GM12875 (cell line): ENCODE data around the gene IQSEC1.

Experiments used
- H3K4me3 ChIP-seq: one replicate; pipeline ENCODE4 v1.5.1; 2011; ENCODE audit warnings: low read depth, low read length, control low read depth
- TF ChIP-seq, protein P1 (sequence below): IDR thresholded peaks from 2 replicates; pipeline ENCODE4 v1.5.1; 2011; ENCODE audit warnings: low read depth, mild to moderate bottlenecking, control low read depth, inconsistent platforms, low read length, moderate library complexity, borderline replicate concordance; ENCODE audit not compliant: insufficient read depth

IQSEC1 gene

DNA sequence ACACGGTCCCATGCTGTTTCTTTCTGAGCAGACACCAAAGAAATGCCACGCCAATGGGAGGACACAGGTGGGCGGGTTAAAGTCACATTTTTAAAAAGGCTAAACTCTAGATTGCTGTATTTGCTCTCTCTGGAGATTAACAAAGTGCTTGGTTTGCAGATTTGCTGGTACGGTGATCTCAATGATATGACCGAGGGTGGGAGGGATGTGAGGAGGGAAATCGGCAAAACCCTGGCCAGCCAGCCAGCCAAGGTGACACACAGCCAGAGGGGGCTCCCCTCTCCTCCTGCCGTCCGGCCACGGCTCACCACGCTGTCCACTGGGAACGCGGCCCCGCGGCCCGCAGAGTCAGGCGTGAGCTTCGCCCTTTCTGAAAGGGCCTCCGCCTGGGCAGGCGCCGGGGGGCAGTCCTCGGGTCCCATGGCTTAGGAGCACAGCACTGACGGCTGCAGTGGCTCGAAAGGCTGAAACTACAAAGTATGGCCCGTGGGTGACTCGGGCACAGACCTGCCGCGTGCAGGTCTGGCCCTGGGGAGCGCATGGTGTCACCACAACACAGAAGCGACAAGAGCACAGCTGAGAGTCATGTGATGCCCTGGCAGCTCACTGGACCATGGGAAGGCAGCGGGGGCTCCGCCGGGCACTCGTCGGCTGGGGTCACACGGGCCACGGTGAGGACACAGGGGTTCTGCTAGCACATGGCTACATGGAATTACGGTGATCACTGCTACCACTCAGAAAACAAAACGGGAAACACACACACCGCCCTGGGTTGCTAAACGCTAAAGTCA lies 174.1 kb downstream of the IQSEC1 start:
- TF ChIP-seq, protein P1, sequence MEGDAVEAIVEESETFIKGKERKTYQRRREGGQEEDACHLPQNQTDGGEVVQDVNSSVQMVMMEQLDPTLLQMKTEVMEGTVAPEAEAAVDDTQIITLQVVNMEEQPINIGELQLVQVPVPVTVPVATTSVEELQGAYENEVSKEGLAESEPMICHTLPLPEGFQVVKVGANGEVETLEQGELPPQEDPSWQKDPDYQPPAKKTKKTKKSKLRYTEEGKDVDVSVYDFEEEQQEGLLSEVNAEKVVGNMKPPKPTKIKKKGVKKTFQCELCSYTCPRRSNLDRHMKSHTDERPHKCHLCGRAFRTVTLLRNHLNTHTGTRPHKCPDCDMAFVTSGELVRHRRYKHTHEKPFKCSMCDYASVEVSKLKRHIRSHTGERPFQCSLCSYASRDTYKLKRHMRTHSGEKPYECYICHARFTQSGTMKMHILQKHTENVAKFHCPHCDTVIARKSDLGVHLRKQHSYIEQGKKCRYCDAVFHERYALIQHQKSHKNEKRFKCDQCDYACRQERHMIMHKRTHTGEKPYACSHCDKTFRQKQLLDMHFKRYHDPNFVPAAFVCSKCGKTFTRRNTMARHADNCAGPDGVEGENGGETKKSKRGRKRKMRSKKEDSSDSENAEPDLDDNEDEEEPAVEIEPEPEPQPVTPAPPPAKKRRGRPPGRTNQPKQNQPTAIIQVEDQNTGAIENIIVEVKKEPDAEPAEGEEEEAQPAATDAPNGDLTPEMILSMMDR: no peak
- no peak overlapping the region for H3K4me3 ChIP-seq

DNA sequence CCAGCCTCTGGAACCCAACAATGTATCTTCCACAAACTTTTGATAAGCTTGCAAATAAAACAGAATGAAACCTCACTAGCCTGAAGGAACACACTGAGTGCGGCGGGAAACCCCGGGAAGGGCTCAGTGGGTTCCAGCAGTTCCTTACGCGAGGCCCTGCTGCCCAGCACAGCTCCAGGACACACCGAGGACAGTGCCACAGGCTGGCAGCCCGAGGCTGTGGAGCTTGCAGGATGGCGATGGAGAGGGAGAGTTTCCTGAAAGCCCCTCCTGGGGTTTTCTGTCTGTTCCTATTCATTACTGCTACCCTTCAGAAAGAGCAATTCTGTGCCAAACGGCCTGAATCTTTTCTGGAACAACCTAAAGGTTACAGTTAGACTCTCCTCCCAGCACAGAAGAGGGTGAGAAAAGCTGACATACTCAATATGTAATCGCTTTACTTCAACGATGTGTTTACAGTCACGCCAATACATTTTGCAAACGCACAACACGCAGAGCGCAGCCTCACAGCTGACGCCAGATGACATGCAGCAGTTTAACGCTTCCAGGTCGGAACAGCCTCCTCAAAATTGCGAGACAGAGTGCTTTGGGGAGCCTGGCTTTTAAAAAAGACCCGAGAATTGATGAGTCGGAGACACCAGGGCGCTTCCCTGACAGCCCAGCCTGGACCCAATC lies 174.8 kb downstream of the IQSEC1 start:
- H3K4me3 ChIP-seq: no peak overlapping the region
- TF ChIP-seq, protein P1: no peak

DNA sequence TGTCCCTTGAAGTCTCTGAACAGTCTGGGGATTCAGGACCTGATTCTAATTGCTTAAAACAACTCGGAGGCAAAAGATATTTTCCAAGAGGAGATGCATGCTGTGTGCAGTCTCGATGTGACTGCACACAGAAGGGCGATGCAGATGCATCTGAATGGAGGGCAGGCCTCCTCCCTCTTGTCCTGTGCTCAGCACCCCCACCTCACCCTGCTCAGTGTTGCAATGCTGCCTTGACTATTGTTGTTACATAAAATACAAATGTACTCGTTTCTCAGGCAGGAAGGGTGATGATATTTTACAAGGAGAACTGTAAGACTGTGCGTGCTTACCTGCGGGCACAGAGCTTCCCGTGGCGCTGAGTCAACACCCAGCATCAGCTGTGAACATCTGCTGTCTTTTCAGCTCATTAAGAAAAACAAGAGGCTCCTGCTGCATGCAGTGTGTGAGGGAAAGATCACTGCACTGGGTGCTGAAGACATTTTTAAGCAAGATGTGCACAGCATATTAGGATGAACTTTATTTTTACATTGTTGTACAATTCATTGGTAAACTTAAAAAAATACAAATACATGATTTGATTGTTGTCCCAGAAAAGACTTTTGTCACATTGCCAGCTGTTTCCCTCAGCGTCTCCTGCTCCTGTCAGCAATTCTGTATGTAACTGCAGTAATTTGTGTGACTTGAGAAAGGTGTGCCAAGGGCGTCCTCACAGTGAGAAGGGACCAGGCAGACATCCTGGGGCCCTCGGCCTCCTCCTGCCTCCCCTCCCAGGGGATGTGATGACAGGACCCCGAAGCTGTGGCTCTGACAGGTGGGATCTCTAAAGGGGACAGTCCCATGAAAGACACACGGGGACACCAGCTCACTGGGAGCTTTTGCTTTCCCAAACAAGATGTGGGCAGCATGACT lies 175.6 kb downstream of the IQSEC1 start:
- no peak overlapping the region for H3K4me3 ChIP-seq
- TF ChIP-seq, protein P1: no peak

DNA sequence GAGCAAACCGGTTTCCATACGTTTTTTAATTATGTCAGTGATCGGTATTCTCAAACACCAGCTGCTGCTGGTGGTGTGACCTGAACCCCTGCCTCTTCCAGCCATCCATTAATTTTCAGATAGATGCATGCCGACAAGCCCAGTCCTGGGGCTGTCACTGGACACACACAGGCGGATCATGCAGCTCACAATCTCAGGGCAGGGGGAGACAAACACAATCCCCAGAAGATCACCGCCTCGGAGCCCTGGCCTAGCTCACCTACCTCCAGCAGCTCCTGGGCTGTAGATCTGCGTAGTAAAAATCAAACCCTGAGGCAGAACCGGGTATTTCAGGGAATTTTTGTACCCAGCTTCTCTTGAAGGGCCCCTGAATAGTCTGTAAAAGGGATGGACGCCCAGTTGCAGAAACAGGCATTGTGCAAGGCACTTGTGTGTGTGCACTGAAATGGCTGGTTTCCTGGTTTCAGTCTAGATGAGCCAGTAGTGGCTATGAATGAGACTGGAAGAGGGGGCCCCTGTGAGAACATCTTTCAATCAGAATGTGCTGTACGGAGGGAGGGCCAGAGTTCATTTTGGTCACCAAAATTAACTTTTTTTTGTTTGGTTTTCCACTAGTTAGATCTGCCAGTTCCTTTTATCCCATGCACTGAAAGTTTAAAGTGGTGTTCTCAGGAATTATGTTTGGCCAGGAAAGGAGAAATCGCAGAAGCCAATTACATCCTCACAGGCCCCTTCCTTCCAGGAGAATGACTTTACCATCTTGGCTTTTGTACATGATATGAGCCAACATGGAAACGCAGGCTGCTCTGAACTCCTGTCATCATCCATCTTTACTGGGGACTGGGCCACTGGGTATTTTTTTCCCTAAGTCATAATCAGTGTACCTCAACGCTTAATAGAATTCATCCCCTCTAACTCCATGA lies 176.9 kb downstream of the IQSEC1 start:
- no peak overlapping the region for H3K4me3 ChIP-seq

DNA sequence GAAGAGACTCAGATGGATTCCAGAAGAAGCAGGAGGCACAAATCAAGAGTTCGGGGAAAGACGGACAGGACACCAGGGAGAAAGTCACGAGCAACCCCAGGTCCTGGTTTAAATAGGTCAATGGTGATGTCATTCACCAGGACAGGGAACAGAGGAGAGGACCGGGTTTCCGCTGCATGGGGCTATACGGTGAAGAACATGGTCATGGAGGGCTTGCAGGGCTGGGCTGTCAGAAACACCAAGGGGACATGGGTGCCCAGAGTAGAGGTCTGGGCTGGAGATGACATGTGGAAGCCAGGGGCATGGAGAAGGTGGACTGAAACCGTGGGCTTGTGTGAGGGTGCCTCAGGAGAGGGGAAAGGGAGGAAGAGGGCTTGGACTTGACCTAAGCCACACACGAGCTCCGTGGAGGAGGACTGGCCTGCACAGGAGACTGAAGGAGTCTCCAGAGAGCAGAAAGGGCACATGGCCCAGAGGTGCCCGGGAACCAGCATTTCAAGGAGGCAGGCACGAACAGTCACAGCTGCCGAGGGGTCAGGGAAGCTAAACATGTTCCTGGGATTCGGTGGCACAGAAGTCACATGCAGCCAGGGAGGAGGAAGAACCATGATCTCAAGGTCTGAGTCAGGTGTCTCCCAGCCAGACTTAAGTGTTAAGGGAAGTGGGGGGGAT lies 177.7 kb downstream of the IQSEC1 start:
- no peak overlapping the region for H3K4me3 ChIP-seq
- TF ChIP-seq, protein P1: no peak

More for the DNA sequence above, 176.9 kb downstream of the IQSEC1 start:
- TF ChIP-seq, protein P1: no peak

DNA sequence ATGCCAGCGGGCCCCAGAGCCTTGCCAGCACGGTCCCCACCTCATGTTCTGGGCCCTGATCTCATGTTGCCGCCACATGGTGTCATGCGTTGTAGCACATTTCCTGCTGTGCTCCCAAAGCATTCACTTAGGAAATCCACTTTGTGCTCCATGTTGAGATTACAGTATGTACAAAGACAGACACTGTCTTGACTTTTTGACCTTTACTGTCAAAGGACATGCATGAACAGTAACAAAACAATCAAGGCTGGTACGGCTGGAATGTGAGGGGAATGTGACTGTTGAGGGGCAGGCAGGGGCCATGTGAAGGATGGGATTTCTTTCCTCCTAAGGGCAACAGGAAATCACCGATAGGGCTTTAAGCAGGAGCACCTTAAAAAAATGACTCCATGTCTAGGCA lies 178.6 kb downstream of the IQSEC1 start:
- H3K4me3 ChIP-seq: no peak overlapping the region
- TF ChIP-seq, protein P1: no peak
